Measurements from ENCODE around the gene AKAP8L.

DNA sequence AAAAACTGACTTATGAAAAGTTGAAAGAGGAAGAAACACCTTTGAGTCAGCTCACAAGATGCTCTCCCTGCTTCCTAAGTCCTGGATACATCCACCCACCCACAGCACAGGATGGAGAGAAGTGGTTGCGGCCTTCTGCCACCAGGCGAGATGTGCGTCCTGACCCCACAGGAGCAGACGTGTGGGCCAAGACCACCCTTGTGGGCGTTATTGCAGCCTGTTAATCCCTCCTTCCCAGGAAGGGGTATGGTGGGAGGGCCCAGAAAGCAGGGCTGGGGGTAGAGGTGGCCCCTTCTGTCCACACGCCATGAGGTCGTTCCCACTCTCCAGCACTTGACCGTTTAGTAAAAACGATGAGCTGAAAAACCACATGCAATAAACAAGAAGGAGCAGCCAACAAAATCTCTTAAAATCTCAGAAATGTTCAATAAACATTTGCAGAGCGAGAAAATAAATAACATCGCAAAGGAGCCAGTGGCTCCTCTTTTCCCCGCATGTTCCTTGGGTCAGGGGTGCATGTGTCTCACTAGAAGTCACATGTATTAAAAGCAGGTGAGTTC lies 2.4 kb upstream of the AKAP8L start:
- TF ChIP-seq POLR2A (IDR thresholded peaks at IDR 0.05) (no peak), CTCF (IDR thresholded peaks at IDR 0.05) (no peak)
